Osteocyte (in vitro differentiated cells): Measurements from ENCODE around the gene CTU1. TPM values are rescaled to one million over a fixed set of nuclear protein-coding genes. Genes with fewer than 3 reads are reported as not detected.
A peak's percentile ranks its signal among the peaks of the same experiment; 100 is the strongest.
"Not testable (repeated sequence)": the region's sequence is repeated elsewhere in the genome, so short reads cannot be mapped to it uniquely, and the experiment has no call there.

ENCODE experiments used
- DNase-seq: peaks from one replicate; pipeline ENCODE4 v3.0.0; 2021; ENCODE audit warnings: mixed read lengths; ENCODE audit not compliant: unreplicated experiment; ENCODE audit errors: extremely low spot score
- H3K27ac Mint-ChIP-seq: one replicate; pipeline ENCODE4 v1.8.0; 2021; ENCODE audit warnings: mild to moderate bottlenecking, mixed read lengths; ENCODE audit not compliant: unreplicated experiment
- H3K27me3 Mint-ChIP-seq: one replicate; pipeline ENCODE4 v1.8.0; 2021; ENCODE audit warnings: mixed read lengths; ENCODE audit not compliant: unreplicated experiment
- H3K36me3 Mint-ChIP-seq: one replicate; pipeline ENCODE4 v1.8.0; 2021; ENCODE audit warnings: mixed read lengths; ENCODE audit not compliant: unreplicated experiment
- H3K4me1 Mint-ChIP-seq: one replicate; pipeline ENCODE4 v1.8.0; 2021; ENCODE audit warnings: mixed read lengths; ENCODE audit not compliant: unreplicated experiment
- H3K4me3 Mint-ChIP-seq: one replicate; pipeline ENCODE4 v1.8.0; 2021; ENCODE audit warnings: mild to moderate bottlenecking, moderate library complexity, mixed read lengths; ENCODE audit not compliant: unreplicated experiment
- H3K9me3 Mint-ChIP-seq: one replicate; pipeline ENCODE4 v1.8.0; 2021; ENCODE audit warnings: mixed read lengths; ENCODE audit not compliant: unreplicated experiment
- CTCF ChIP-seq: fragments of 200-600 bp; sonication (generic); IDR thresholded peaks from 2 replicates; pipeline ENCODE4 v1.5.0; 2021; ENCODE audit warnings: antibody characterized with exemption, mild to moderate bottlenecking, moderate library complexity
- total RNA-seq: library from RNA; stranded (reverse); gene quantifications from 2 replicates; pipeline ENCODE4 v1.2.1, GENCODE V29; 2021

CTU1 gene
- total RNA-seq, 1 donor from 2014 or later, result 5.6 TPM

GRCh38 chr19:51147663-51148062 is 39.5 kb upstream of the CTU1 start:
- Mint-ChIP-seq H3K4me3 (no peak overlapping the region), H3K4me1 (no peaks in the 10 kb centered on the region), H3K27me3 (no peaks in the 10 kb centered on the region), H3K36me3 (no peaks in the 10 kb centered on the region), H3K27ac (no peak overlapping the region), H3K9me3 (peaks cover 10% of the 10 kb centered on the region)
- no peak for DNase-seq
- TF ChIP-seq CTCF, result no peak

GRCh38 chr19:51146751-51147150 is 38.5 kb upstream of the CTU1 start:
- peak; percentile 64 for DNase-seq
- no peaks in the 10 kb centered on the region for H3K36me3 Mint-ChIP-seq
- no peak overlapping the region for H3K4me3 Mint-ChIP-seq
- peaks cover 10% of the 10 kb centered on the region for H3K9me3 Mint-ChIP-seq
- H3K27me3 Mint-ChIP-seq, result no peaks in the 10 kb centered on the region
- TF ChIP-seq CTCF, result no peak
- no peaks in the 10 kb centered on the region for H3K4me1 Mint-ChIP-seq
- H3K27ac Mint-ChIP-seq, result no peak overlapping the region

- no peak for TF ChIP-seq CTCF
- H3K9me3 Mint-ChIP-seq, result peaks cover 8% of the 10 kb centered on the region
- no peaks in the 10 kb centered on the region for H3K27me3 Mint-ChIP-seq
- H3K27ac Mint-ChIP-seq, result no peak overlapping the region
- H3K4me1 Mint-ChIP-seq, result no peaks in the 10 kb centered on the region
- no peak overlapping the region for H3K4me3 Mint-ChIP-seq
- peak; percentile 67 for DNase-seq
- H3K36me3 Mint-ChIP-seq, result no peaks in the 10 kb centered on the region
These were observed 37.8 kb upstream of the CTU1 start for GRCh38 chr19:51145916-51146493.

- no peaks in the 10 kb centered on the region for H3K4me1 Mint-ChIP-seq
- DNase-seq, result peak; percentile 72
- H3K27ac Mint-ChIP-seq, result no peak overlapping the region
- H3K27me3 Mint-ChIP-seq, result peaks cover 2% of the 10 kb centered on the region
- no peaks in the 10 kb centered on the region for H3K9me3 Mint-ChIP-seq
- H3K4me3 Mint-ChIP-seq, result no peak overlapping the region
- TF ChIP-seq CTCF, result no peak
- H3K36me3 Mint-ChIP-seq, result no peaks in the 10 kb centered on the region
These were observed 36.4 kb upstream of the CTU1 start for GRCh38 chr19:51144482-51145045.

- Mint-ChIP-seq H3K4me1 (no peaks in the 10 kb centered on the region), H3K27me3 (peaks cover 2% of the 10 kb centered on the region), H3K9me3 (no peaks in the 10 kb centered on the region), H3K27ac (no peak overlapping the region), H3K4me3 (no peak overlapping the region), H3K36me3 (no peaks in the 10 kb centered on the region)
- peak; percentile 81 for DNase-seq
- no peak for TF ChIP-seq CTCF
These were observed 35.3 kb upstream of the CTU1 start for GRCh38 chr19:51143486-51143885.

GRCh38 chr19:51142809-51143475 is 34.7 kb upstream of the CTU1 start:
- H3K4me3 Mint-ChIP-seq, H3K27ac Mint-ChIP-seq, H3K36me3 Mint-ChIP-seq, H3K4me1 Mint-ChIP-seq, H3K9me3 Mint-ChIP-seq, H3K27me3 Mint-ChIP-seq: not testable (repeated sequence)
- peak; percentile 72 for DNase-seq
